HepG2 (cell line): ENCODE results near the gene CHRM5. TPM values are rescaled to one million over a fixed set of nuclear protein-coding genes. Genes with fewer than 3 reads are reported as not detected.

Source experiments
- ATAC-seq: fragments of 200-7000 bp; cut with Tn5 transposase; 3 replicates; pipeline ENCODE4 v1.9.1; 2020; ENCODE audit warnings: mild to moderate bottlenecking, moderate library complexity
- BruUV-seq: library from RNA; stranded (reverse); fragments of 400-500 nt; replicated peaks from 2 replicates; lab custom pipeline; 2021; lab: Mats Ljungman, UMichigan
- CTCF ChIA-PET: fragments of 300-600 bp; formaldehyde crosslinking; extraction: SDS; loops from one replicate; lab custom pipeline; 2021; ENCODE audit warnings: low total read pairs, inconsistent platforms, low intra/inter-chr PET ratio; lab: Yijun Ruan, JAX
- POLR2A ChIA-PET: fragments of 350-600 bp; sonication (Branson Sonifier 250); formaldehyde crosslinking; loops from one replicate; lab custom pipeline; 2020; ENCODE audit warnings: antibody characterized with exemption, inconsistent platforms; lab: Yijun Ruan, JAX
- DNase-seq: peaks from one replicate; pipeline ENCODE4 v3.0.0-alpha.2; 2015; ENCODE audit warnings: low spot score
- FAIRE-seq: peaks from 3 replicates; lab custom pipeline; 2011; peaks lifted over from hg19 to GRCh38; lab: Jason Lieb, UNC
- H2AFZ ChIP-seq: one replicate; pipeline ENCODE4 v1.6.1; 2011; ENCODE audit warnings: low read length, inconsistent platforms
- H3K27ac ChIP-seq: fragments of 300-600 bp; 3 replicates; pipeline ENCODE4 v1.8.0; 2011; ENCODE audit warnings: mixed run types, mild to moderate bottlenecking, mixed read lengths, low read length, inconsistent platforms; ENCODE audit not compliant: insufficient read depth; ENCODE audit errors: extremely low read length
- H3K27me3 ChIP-seq, 2 experiments: fragments of 200-600 bp in 1 of 2; 2 replicates in 1 of 2; 3 replicates in 1 of 2; pipeline versions ENCODE4 v1.6.0 to v1.8.0; 2011; ENCODE audit warnings: low read length in 2 of 2, mild to moderate bottlenecking in 2 of 2, moderate library complexity in 2 of 2, inconsistent platforms in 1 of 2; ENCODE audit not compliant: insufficient read depth in 2 of 2, control insufficient read depth in 1 of 2
- H3K36me3 ChIP-seq, 2 experiments: fragments of 200-600 bp in 1 of 2; replicated peaks in 1 of 2; 2 replicates in 1 of 2; 3 replicates in 1 of 2; pipeline versions ENCODE4 v1.5.1 to v1.8.0; 2011; ENCODE audit warnings: low read length in 2 of 2, inconsistent platforms in 1 of 2; ENCODE audit not compliant: insufficient read depth in 2 of 2, control insufficient read depth in 1 of 2
- H3K4me1 ChIP-seq: 2 replicates; pipeline ENCODE4 v1.5.1; 2012; ENCODE audit warnings: low read length, inconsistent platforms; ENCODE audit not compliant: insufficient read depth
- H3K4me2 ChIP-seq: 2 replicates; pipeline ENCODE4 v1.6.0; 2011; ENCODE audit warnings: low read depth, low read length, inconsistent platforms
- H3K4me3 ChIP-seq, 3 experiments: fragments of 200-600 bp in 1 of 3; sonication (generic), shearing (Covaris generic) in 1 of 3; replicated peaks in 1 of 3; 2 replicates each; pipeline ENCODE4 v1.5.1; 2011 to 2016; ENCODE audit warnings: low read length in 3 of 3, inconsistent platforms in 2 of 3, low read depth in 2 of 3, mild to moderate bottlenecking in 2 of 3, control low read depth in 1 of 3, mixed read lengths in 1 of 3; ENCODE audit not compliant: insufficient read depth in 1 of 3
- H3K79me2 ChIP-seq: one replicate; pipeline ENCODE4 v1.6.1; 2011; ENCODE audit warnings: low read length, inconsistent platforms; ENCODE audit not compliant: insufficient read depth
- H3K9ac ChIP-seq: 2 replicates; pipeline ENCODE4 v1.6.0; 2011; ENCODE audit warnings: mild to moderate bottlenecking, low read depth, low read length, inconsistent platforms; ENCODE audit not compliant: insufficient read depth
- H3K9me3 ChIP-seq: 2 replicates; pipeline ENCODE4 v1.5.1; 2012; ENCODE audit warnings: mild to moderate bottlenecking, low read length
- H4K20me1 ChIP-seq: 2 replicates; pipeline ENCODE4 v1.6.0; 2011; ENCODE audit warnings: inconsistent platforms, mild to moderate bottlenecking, low read length, moderate library complexity; ENCODE audit not compliant: insufficient read depth
- ATF3 ChIP-seq: sonication (generic); formaldehyde crosslinking; IDR thresholded peaks from 2 replicates; pipeline ENCODE4 v1.4.0; 2020; ENCODE audit warnings: missing genetic modification reagents
- KDM5B ChIP-seq: sonication (generic); formaldehyde crosslinking; IDR thresholded peaks from 2 replicates; pipeline ENCODE4 v1.4.0; 2020; ENCODE audit warnings: missing genetic modification reagents, mild to moderate bottlenecking, borderline replicate concordance
- MIER3 ChIP-seq: IDR thresholded peaks from 2 replicates; pipeline ENCODE4 v1.6.1; 2016; ENCODE audit warnings: missing compliant biosample characterization, borderline replicate concordance
- MIXL1 ChIP-seq: IDR thresholded peaks from 2 replicates; pipeline ENCODE4 v1.6.1; 2016
- MLXIP ChIP-seq: sonication (generic); formaldehyde crosslinking; IDR thresholded peaks from 2 replicates; pipeline ENCODE4 v1.9.0; 2021; ENCODE audit warnings: missing genetic modification reagents, borderline replicate concordance
- MTF2 ChIP-seq: sonication (generic); formaldehyde crosslinking; IDR thresholded peaks from 2 replicates; pipeline ENCODE4 v1.5.0; 2020; ENCODE audit warnings: missing genetic modification reagents, borderline replicate concordance
- NCOA2 ChIP-seq: sonication (generic); formaldehyde crosslinking; IDR thresholded peaks from 2 replicates; pipeline ENCODE4 v1.8.0; 2022; ENCODE audit warnings: inconsistent platforms
- PRPF4 ChIP-seq: fragments of 200-400 bp; formaldehyde crosslinking; IDR thresholded peaks from 2 replicates; pipeline ENCODE4 v1.6.1; 2016; ENCODE audit warnings: low read length, low read depth; ENCODE audit not compliant: poor library complexity, severe bottlenecking
- RFX5 ChIP-seq: IDR thresholded peaks from 2 replicates; pipeline ENCODE4 v1.6.1; 2011; ENCODE audit warnings: low read depth, low read length, improper control_type of control experiment
- SYNCRIP ChIP-seq: fragments of 200-400 bp; formaldehyde crosslinking; IDR thresholded peaks from 2 replicates; pipeline ENCODE4 v1.6.1; 2018; ENCODE audit warnings: mild to moderate bottlenecking, low read depth, low read length; ENCODE audit not compliant: insufficient read depth
- TBL1XR1 ChIP-seq: fragments of 150-350 bp; IDR thresholded peaks from 2 replicates; pipeline ENCODE4 v1.6.1; 2014; ENCODE audit warnings: borderline replicate concordance, low read length; ENCODE audit not compliant: partially characterized antibody
- TOE1 ChIP-seq: sonication (generic); formaldehyde crosslinking; IDR thresholded peaks from 2 replicates; pipeline ENCODE4 v1.4.0; 2020; ENCODE audit warnings: mild to moderate bottlenecking, missing genetic modification reagents
- ZFP41 ChIP-seq: sonication (generic); formaldehyde crosslinking; IDR thresholded peaks from 2 replicates; pipeline ENCODE4 v1.4.0; 2020; ENCODE audit warnings: mild to moderate bottlenecking, missing genetic modification reagents, borderline replicate concordance
- ZNF275 ChIP-seq: sonication (generic); formaldehyde crosslinking; IDR thresholded peaks from 2 replicates; pipeline ENCODE4 v1.8.0; 2022; ENCODE audit warnings: missing genetic modification reagents, mild to moderate bottlenecking, inconsistent platforms, borderline replicate concordance
- ZNF883 ChIP-seq: sonication (generic); formaldehyde crosslinking; IDR thresholded peaks from 2 replicates; pipeline ENCODE4 v1.5.1; 2020; ENCODE audit warnings: mild to moderate bottlenecking, missing genetic modification reagents; ENCODE audit errors: not compliant biosample characterization
- WGBS: methylation state at CpG from one replicate; pipeline ENCODE4 v1.1.6; 2017; ENCODE audit warnings: low lambda C conversion rate; 5-methylcytosine and 5-hydroxymethylcytosine counted together
- in situ Hi-C: cut with HindIII; loops from 2 replicates; pipeline ENCODE4 v1.10.0; 2017; ENCODE audit warnings: low pct_unique_long_range_greater_than_20kb; ENCODE audit not compliant: extremely low pct_ligation_motif_present
- intact Hi-C: fragments of 100-400 bp; cut with micrococcal nuclease; formaldehyde crosslinking; loops from one replicate; pipeline ENCODE4 v1.10.0; 2022; ENCODE audit not compliant: unreplicated experiment
- polyA plus RNA-seq, 8 experiments: library from polyadenylated mRNA; depleted of rRNA in 3 of 8; stranded (reverse) in 7 of 8; unstranded in 1 of 8; fragments of >200 nt; fragmentation: Illumina TruSeq in 4 of 8; extraction: Trizol in 4 of 8; gene quantifications; 2 replicates each; pipeline versions ENCODE4 v1.2.1 to v1.2.3, GENCODE V29; 2011 to 2016; ENCODE audit warnings: low read depth in 4 of 8, missing spikeins in 1 of 8, mixed read lengths in 1 of 8; ENCODE audit not compliant: insufficient read depth in 1 of 8
- total RNA-seq, 5 experiments: library from RNA; depleted of rRNA; stranded (reverse); fragments of >200 nt; fragmentation: Illumina TruSeq; extraction: Trizol; gene quantifications; 2 replicates each; pipeline ENCODE4 v1.2.3, GENCODE V29; 2016; ENCODE audit warnings: low read depth in 1 of 5

CHRM5 gene
- total and polyA plus RNA-seq, 2 of the 13 experiments (the other 11 are each of a cell fraction or from before 2014, with no cell fraction given): not detected

GRCh38 chr15:33946152-33946551 lies 22.1 kb upstream of the CHRM5 start:
- TF ChIP-seq MLXIP (CRISPR knock-in tag) (no peak), MTF2 (CRISPR knock-in tag) (no peak), ATF3 (no peak)
- ATAC-seq (no peak), DNase-seq (no peak), FAIRE-seq (no peak)
- intact Hi-C loops (no loop called here), in situ Hi-C loops (no loop called here)
- Histone ChIP-seq H3K4me3 (no peak overlapping the region), H3K9ac (no peak overlapping the region), H3K4me2 (no peak overlapping the region), H3K4me1 (no peaks in the 10 kb centered on the region), H3K27me3 (no peaks in the 10 kb centered on the region), H3K36me3 (no peaks in the 10 kb centered on the region), H3K79me2 (no peaks in the 10 kb centered on the region), H3K9me3 (no peaks in the 10 kb centered on the region), H3K27ac (no peak overlapping the region), H4K20me1 (no peaks in the 10 kb centered on the region), H2AFZ (no peak overlapping the region)
- BruUV-seq: no TSS peak
- WGBS: 100% methylated on average over 1 of the region's 1 CpG
- POLR2A ChIA-PET: no interaction called here
- CTCF ChIA-PET: no interaction called here

GRCh38 chr15:33955945-33956344 lies 12.4 kb upstream of the CHRM5 start:
- DNase-seq (no peak), ATAC-seq (no peak), FAIRE-seq (no peak)
- POLR2A ChIA-PET: no interaction called here
- Histone ChIP-seq H3K27ac (no peak overlapping the region), H2AFZ (no peak overlapping the region), H3K4me1 (no peaks in the 10 kb centered on the region), H3K36me3 (no peaks in the 10 kb centered on the region), H3K9me3 (no peaks in the 10 kb centered on the region), H3K4me2 (no peak overlapping the region), H4K20me1 (no peaks in the 10 kb centered on the region), H3K4me3 (no peak overlapping the region), H3K27me3 (no peaks in the 10 kb centered on the region), H3K79me2 (no peaks in the 10 kb centered on the region), H3K9ac (no peak overlapping the region)
- in situ Hi-C loops: no loop called here
- WGBS: 86% methylated on average over 10 of the region's 10 CpGs
- no TSS peak for BruUV-seq
- CTCF ChIA-PET: no interaction called here
- intact Hi-C loops: no loop called here
- TF ChIP-seq ZNF883 (CRISPR knock-in tag): no peak
- no peak for TF ChIP-seq KDM5B (CRISPR knock-in tag)
- no peak for TF ChIP-seq PRPF4
- no peak for TF ChIP-seq ZFP41
- TF ChIP-seq SYNCRIP: no peak
- no peak for TF ChIP-seq MIXL1 (CRISPR knock-in tag)
- TF ChIP-seq NCOA2 (CRISPR knock-in tag): no peak
- TF ChIP-seq TOE1 (CRISPR knock-in tag): no peak
- no peak for TF ChIP-seq ZNF275 (CRISPR knock-in tag)
- no peak for TF ChIP-seq RFX5
- no peak for TF ChIP-seq TBL1XR1
- TF ChIP-seq MIER3 (CRISPR knock-in tag): no peak
